ENCODE data around the gene FOXN1. TPM values are rescaled to one million over a fixed set of nuclear protein-coding genes. Genes with fewer than 3 reads are reported as not detected.

The FOXN1 gene
- total and polyA plus RNA-seq, 2 experiments from 2014 or later: 0.06 TPM; not detected in 1

DNA sequence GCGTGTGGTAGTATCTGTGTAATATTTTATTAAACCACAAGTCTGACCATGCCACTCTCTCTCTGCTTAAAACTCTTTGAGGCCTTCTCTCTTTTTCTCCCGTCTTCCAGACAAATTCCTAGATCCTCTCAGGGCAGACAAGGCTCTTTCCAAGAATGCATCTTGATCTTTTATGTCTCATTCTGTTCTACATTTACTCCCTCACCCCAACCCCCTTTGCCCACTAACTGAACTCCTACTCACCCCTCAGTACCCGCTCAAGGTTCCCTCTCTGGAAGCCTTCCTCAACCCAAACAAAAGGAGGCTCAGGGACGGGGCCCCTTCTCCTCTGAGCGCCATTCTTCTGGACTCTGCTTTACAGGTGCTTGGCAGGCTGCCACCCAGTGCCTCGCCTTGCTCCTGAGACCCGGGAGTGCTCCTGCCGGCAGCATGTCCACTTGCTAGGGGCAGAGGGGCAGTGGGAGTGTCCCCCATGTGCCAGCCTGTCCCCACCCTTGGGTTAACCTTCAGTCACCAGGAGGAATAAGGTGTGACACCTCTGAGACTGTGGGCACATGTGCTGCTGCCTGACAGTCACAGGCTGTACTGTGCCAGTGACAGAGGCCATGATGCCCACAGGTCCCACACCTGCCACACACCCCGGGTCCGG, 23.5 kb upstream of the FOXN1 start:
- Histone ChIP-seq H3K4me1 (ENCODE audit: low read depth) (no peaks in the 10 kb centered on the region), H3K27ac (no peak overlapping the region), H3K9me3 (ENCODE audit: low read depth) (no peaks in the 10 kb centered on the region), H3K4me3 (no peak overlapping the region), H3K27me3 (no peaks in the 10 kb centered on the region), H3K36me3 (no peaks in the 10 kb centered on the region)
- DNase-seq (ENCODE audit: low read depth in 1 of 2, low spot score in 1 of 2): no peak
- TF ChIP-seq, protein P1, sequence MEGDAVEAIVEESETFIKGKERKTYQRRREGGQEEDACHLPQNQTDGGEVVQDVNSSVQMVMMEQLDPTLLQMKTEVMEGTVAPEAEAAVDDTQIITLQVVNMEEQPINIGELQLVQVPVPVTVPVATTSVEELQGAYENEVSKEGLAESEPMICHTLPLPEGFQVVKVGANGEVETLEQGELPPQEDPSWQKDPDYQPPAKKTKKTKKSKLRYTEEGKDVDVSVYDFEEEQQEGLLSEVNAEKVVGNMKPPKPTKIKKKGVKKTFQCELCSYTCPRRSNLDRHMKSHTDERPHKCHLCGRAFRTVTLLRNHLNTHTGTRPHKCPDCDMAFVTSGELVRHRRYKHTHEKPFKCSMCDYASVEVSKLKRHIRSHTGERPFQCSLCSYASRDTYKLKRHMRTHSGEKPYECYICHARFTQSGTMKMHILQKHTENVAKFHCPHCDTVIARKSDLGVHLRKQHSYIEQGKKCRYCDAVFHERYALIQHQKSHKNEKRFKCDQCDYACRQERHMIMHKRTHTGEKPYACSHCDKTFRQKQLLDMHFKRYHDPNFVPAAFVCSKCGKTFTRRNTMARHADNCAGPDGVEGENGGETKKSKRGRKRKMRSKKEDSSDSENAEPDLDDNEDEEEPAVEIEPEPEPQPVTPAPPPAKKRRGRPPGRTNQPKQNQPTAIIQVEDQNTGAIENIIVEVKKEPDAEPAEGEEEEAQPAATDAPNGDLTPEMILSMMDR (IDR thresholded peaks at IDR 0.05; ENCODE audit: low read depth, low read length): no peak

DNA sequence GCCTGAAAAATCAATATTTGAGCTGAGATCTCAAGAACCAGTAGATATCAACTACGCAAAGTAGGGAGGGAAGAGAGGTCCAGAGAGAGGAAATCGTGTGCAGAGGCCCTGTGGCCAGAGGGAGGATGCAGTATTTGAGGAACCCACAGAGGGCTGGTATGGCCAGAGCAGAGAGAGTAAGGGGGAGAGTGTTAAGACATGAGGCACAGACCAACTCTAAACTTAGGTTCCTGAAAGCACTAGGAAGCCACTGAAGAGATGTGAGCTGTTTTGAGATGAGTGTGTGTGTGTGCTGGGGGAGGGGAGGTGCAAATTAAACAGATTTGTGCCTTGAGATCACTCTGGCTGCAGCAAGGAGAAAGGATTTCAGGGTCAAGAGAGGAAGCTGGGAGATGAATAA, 21.9 kb upstream of the FOXN1 start:
- Histone ChIP-seq H3K9me3 (ENCODE audit: low read depth) (no peaks in the 10 kb centered on the region), H3K27me3 (no peaks in the 10 kb centered on the region), H3K4me3 (no peak overlapping the region), H3K36me3 (no peaks in the 10 kb centered on the region), H3K27ac (no peak overlapping the region), H3K4me1 (ENCODE audit: low read depth) (no peaks in the 10 kb centered on the region)
- TF ChIP-seq, protein P1 (IDR thresholded peaks at IDR 0.05; ENCODE audit: low read depth, low read length): no peak
- DNase-seq (ENCODE audit: low read depth in 1 of 2, low spot score in 1 of 2): no peak

DNA sequence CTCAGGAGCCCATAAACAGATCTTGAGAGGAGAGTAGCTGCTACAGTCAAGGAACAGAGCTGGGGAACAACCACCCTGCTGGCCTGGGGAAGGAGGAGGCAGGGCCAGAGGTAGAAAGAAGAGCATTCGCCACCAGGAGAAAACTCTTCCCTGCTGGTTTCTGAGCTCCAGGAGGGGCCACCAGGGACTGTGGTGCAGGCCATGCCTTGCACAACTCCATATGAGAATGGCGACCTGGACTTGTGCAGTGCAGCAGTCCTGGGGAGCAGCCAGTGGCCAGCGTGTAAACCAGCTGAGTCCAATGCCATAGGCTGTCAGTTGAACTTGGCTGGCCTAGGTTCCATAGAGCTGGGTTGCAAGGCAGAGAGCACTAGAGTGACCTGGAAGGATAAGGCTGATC, 21.1 kb upstream of the FOXN1 start:
- Histone ChIP-seq H3K4me3 (no peak overlapping the region), H3K27ac (no peak overlapping the region), H3K27me3 (no peaks in the 10 kb centered on the region), H3K4me1 (ENCODE audit: low read depth) (no peaks in the 10 kb centered on the region), H3K36me3 (no peaks in the 10 kb centered on the region), H3K9me3 (ENCODE audit: low read depth) (no peaks in the 10 kb centered on the region)
- TF ChIP-seq, protein P1 (IDR thresholded peaks at IDR 0.05; ENCODE audit: low read depth, low read length): no peak
- DNase-seq (ENCODE audit: low read depth in 1 of 2, low spot score in 1 of 2): no peak

DNA sequence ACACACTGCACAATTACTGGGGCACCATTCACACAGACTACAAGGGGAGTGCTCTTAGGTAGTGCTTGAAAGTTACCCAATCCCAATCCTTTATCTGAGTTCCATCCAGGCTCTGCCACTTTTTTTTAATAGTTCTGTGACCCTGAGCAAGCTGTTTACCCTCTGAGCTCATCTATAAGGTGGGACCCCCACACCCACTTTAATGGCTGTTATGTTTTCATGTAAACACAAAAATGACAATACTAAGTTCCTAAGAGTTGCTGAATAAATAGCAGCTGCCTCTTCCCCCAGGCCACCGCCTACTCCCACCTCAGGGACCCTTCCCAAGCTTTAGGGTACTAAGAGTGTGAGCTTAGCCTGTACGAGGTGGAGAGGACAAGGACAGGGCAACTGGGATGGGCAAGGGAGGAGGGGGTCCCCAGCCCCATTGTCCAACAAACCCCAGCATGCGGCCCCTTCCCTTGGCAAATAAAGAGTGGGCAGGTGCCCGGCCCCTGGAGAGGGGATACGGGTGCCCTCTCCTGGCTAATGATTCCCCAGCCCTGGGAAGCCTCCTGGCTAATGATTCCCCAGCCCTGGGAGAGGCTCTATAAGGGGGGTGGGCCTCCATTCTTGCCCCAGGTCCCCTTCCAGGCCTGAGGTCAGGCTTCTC, 18.1 kb upstream of the FOXN1 start:
- no peak for DNase-seq (ENCODE audit: low read depth in 1 of 2, low spot score in 1 of 2)
- H3K27ac ChIP-seq: no peak overlapping the region
- H3K36me3 ChIP-seq: no peaks in the 10 kb centered on the region
- TF ChIP-seq, protein P1 (IDR thresholded peaks at IDR 0.05; ENCODE audit: low read depth, low read length): no peak
- H3K4me3 ChIP-seq: no peak overlapping the region
- no peaks in the 10 kb centered on the region for H3K27me3 ChIP-seq
- H3K4me1 ChIP-seq (ENCODE audit: low read depth): no peaks in the 10 kb centered on the region
- H3K9me3 ChIP-seq (ENCODE audit: low read depth): no peaks in the 10 kb centered on the region

DNA sequence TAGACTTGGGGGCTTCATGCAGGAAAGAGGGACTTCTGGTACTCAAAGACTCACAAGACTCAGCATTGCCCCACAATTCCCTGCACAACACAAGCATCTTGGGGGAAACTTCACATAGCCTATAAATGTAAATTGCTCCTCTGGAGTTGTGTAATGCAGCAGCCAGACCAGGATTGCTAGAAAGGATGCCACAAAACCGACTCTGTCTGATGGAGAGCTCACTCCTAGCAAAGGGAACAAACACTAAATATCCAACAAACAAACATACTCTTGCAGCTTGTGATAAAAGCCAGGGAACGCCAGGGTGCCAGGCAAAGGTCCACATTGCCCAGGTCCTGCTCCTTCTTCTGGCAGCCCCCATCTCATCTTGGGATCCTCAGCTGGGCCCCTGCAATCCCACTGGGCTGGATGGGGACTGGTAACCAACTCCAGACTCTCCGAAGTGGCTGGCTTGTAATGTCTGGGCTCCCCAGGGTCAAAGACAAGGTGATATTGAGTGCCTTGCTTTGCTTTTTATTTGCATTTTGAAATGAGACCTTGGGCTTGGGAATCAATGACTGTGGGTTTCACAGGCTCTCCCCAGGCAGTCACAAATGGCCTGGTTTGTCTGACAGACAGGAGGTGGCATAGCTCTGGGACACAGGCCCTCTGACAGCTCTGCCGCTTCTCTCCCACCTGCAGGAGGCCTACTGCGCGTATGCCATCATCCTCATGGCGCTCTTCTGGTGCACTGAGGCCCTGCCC, 17.4 kb upstream of the FOXN1 start:
- Histone ChIP-seq H3K9me3 (ENCODE audit: low read depth) (no peaks in the 10 kb centered on the region), H3K36me3 (no peaks in the 10 kb centered on the region), H3K27me3 (no peaks in the 10 kb centered on the region), H3K4me3 (no peak overlapping the region), H3K27ac (no peak overlapping the region), H3K4me1 (ENCODE audit: low read depth) (no peaks in the 10 kb centered on the region)
- DNase-seq (ENCODE audit: low read depth in 1 of 2, low spot score in 1 of 2): no peak
- TF ChIP-seq, protein P1 (IDR thresholded peaks at IDR 0.05; ENCODE audit: low read depth, low read length): no peak

Data from cardiac muscle cell (in vitro differentiated cells and primary cell).